Activated CD4-positive, alpha-beta memory T cell treated with anti-CD3 and anti-CD28 coated beads, Interleukin-2, amount 10 ng/mL, durations not matched to agents 7 days and 5 days (primary cell): Measurements from ENCODE around the gene EIF1AY. TPM values are rescaled to one million over a fixed set of nuclear protein-coding genes. Genes with fewer than 3 reads are reported as not detected.
"Not testable (repeated sequence)": the region's sequence is repeated elsewhere in the genome, so short reads cannot be mapped to it uniquely, and the experiment has no call there.

ENCODE experiments used
- CTCF ChIA-PET: fragments of 350-600 bp; sonication (Branson Sonifier 250); formaldehyde crosslinking; loops from one replicate; lab custom pipeline; 2021; ENCODE audit warnings: antibody characterized with exemption, inconsistent platforms; lab: Charles Lee
- POLR2A ChIA-PET: fragments of 350-600 bp; sonication (Branson Sonifier 250); formaldehyde crosslinking; loops from one replicate; lab custom pipeline; 2021; ENCODE audit warnings: antibody characterized with exemption; lab: Charles Lee
- DNase-seq: peaks from one replicate; pipeline ENCODE4 v3.0.0-alpha.2; 2020
- H3K27ac Mint-ChIP-seq: one replicate; pipeline ENCODE4 v1.8.0; 2021; ENCODE audit warnings: mild to moderate bottlenecking, mixed read lengths
- H3K27me3 Mint-ChIP-seq: one replicate; pipeline ENCODE4 v1.8.0; 2021; ENCODE audit warnings: mixed read lengths
- H3K36me3 Mint-ChIP-seq: one replicate; pipeline ENCODE4 v1.8.0; 2021; ENCODE audit warnings: low read depth, mixed read lengths
- H3K4me1 Mint-ChIP-seq: one replicate; pipeline ENCODE4 v1.8.0; 2021; ENCODE audit warnings: mixed read lengths
- H3K4me3 Mint-ChIP-seq: one replicate; pipeline ENCODE4 v1.8.0; 2021; ENCODE audit warnings: mild to moderate bottlenecking, mixed read lengths
- H3K9me3 Mint-ChIP-seq: one replicate; pipeline ENCODE4 v1.8.0; 2021; ENCODE audit warnings: mixed read lengths
- total RNA-seq, 2 experiments: library from RNA; stranded (reverse); gene quantifications; one replicate each; pipeline ENCODE4 v1.2.3, GENCODE V29; 2021

Gene EIF1AY
- 10 to 100 TPM; 89.3 to 96.2 TPM for total RNA-seq

DNA sequence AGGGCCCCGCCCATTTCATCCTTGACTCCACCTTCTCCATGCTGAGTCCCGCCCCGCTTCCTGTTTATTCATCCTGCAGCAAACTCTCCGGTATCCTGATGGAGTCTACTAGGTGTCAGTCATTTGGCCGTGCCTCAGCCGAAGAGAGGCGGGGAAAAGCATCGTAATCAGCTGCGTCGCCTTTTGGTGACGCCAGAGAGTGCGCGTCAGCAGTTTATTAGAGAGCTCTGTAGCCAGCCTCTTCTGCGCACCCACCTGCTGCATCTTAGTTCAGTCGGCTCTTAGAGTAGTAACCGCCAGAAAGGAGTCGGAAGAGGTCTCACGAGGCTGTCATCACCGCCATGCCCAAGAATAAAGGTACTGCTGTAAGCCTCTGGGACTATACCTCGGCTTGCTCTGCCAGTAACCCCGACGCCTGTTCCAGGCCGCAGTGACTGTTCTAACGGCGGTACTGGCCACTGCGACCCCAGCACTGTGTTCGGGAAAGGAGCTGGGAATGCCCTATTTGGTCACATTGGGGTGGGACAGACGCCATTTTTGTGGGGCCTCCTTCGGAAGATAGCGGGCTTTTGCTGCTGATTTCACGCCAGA, at the start of gene EIF1AY:
TSS of gene EIF1AY (plus strand) at position 246 of the 591 bp plus-strand sequence. CDS start at position 342, 96 bp downstream.
- POLR2A ChIA-PET: interaction anchor here (0.5 to 2.4 kb wide), 16 partner anchors 9 to 1008 kb away, joined by 3 to 14 read pairs (median 4); partner anchors contain the start of gene KDM5D
- H3K36me3 Mint-ChIP-seq: peaks cover 22% of the 10 kb centered on the region
- peaks cover 5% of the 10 kb centered on the region for H3K9me3 Mint-ChIP-seq
- CTCF ChIA-PET: interaction anchor here (1.0 to 1.2 kb wide), 3 partner anchors 517 to 1008 kb away, joined by 3 to 4 read pairs (median 4); no protein-coding TSS in a partner anchor
- H3K4me1 Mint-ChIP-seq: peaks cover 38% of the 10 kb centered on the region
- H3K4me3 Mint-ChIP-seq: peak within 1 kb of the TSS; percentile 81
- H3K27ac Mint-ChIP-seq: peak within 1 kb of the TSS; percentile 98
- H3K27me3 Mint-ChIP-seq: no peaks in the 10 kb centered on the region
- DNase-seq: peak; percentile 92

GRCh38 chrY:20528435-20528834, 47.1 kb upstream of the EIF1AY start:
- DNase-seq: no peak
- peaks cover 3% of the 10 kb centered on the region for H3K36me3 Mint-ChIP-seq
- no peaks in the 10 kb centered on the region for H3K9me3 Mint-ChIP-seq
- ChIA-PET CTCF (no interaction called here), POLR2A (no interaction called here)
- H3K4me1 Mint-ChIP-seq: peaks cover 26% of the 10 kb centered on the region
- no peak overlapping the region for H3K4me3 Mint-ChIP-seq
- H3K27me3 Mint-ChIP-seq: no peaks in the 10 kb centered on the region
- H3K27ac Mint-ChIP-seq: no peak overlapping the region

GRCh38 chrY:20538186-20538585, 37.4 kb upstream of the EIF1AY start:
- Mint-ChIP-seq H3K9me3 (no peaks in the 10 kb centered on the region), H3K27me3 (no peaks in the 10 kb centered on the region), H3K27ac (no peak overlapping the region), H3K36me3 (no peaks in the 10 kb centered on the region), H3K4me3 (no peak overlapping the region), H3K4me1 (peaks cover 20% of the 10 kb centered on the region)
- ChIA-PET POLR2A (no interaction called here), CTCF (no interaction called here)
- DNase-seq: no peak

- Mint-ChIP-seq H3K4me3 (no peak overlapping the region), H3K36me3 (no peaks in the 10 kb centered on the region), H3K27me3 (no peaks in the 10 kb centered on the region), H3K9me3 (no peaks in the 10 kb centered on the region), H3K4me1 (peaks cover 20% of the 10 kb centered on the region), H3K27ac (no peak overlapping the region)
- ChIA-PET POLR2A (no interaction called here), CTCF (no interaction called here)
- no peak for DNase-seq
These were observed 36.6 kb upstream of the EIF1AY start for GRCh38 chrY:20538933-20539332.

DNA sequence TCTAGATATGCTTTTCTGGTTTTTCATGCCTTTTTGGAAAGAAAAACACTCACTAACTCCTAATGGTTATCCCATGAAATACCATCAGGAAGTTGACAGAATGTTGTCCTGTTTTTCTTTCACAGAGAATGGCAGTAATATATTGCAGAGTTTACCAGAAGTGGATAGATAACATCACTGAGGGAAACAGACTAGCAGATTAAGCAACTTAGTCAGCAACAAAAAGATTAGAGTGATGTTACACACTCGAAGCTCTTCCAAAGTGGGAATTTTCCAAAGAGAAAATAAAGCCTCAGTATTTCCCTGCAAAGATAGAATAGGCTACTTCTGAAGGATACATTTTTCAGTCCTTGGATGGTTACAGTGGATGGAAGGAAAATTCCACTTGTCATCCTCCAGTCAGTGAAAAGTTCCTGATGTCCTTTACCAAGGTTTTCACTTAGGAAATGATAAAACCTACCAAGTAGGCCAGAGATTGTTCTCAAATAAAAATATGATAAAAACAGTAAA, 31.1 kb upstream of the EIF1AY start:
- no peak overlapping the region for H3K27ac Mint-ChIP-seq
- no peak for DNase-seq
- CTCF ChIA-PET: no interaction called here
- POLR2A ChIA-PET: no interaction called here
- no peaks in the 10 kb centered on the region for H3K27me3 Mint-ChIP-seq
- no peak overlapping the region for H3K4me3 Mint-ChIP-seq
- H3K36me3 Mint-ChIP-seq: no peaks in the 10 kb centered on the region
- peaks cover 4% of the 10 kb centered on the region for H3K4me1 Mint-ChIP-seq
- no peaks in the 10 kb centered on the region for H3K9me3 Mint-ChIP-seq

DNA sequence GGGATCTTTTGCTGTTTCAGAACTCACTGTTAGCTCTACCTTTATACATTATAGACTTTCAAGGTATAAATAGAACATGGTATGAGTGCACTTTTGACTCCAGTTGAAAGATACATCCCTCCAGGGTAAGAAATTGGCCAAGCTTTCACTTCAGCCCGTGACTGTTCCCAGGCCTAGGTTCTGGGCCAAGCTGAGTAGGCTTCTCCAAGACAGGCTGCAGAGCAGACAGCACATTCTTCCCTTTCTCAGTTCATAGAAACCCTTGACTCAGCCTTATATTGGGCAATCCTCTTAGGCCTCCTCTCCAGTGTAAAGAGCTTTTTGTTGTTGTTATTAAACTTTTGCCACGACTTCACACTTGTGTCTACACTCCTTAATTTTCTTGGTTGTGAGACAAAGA, 29.5 kb upstream of the EIF1AY start:
- no peaks in the 10 kb centered on the region for H3K4me1 Mint-ChIP-seq
- CTCF ChIA-PET: no interaction called here
- H3K27ac Mint-ChIP-seq: no peak overlapping the region
- no peaks in the 10 kb centered on the region for H3K36me3 Mint-ChIP-seq
- H3K4me3 Mint-ChIP-seq: no peak overlapping the region
- DNase-seq: no peak
- no peaks in the 10 kb centered on the region for H3K9me3 Mint-ChIP-seq
- H3K27me3 Mint-ChIP-seq: no peaks in the 10 kb centered on the region
- POLR2A ChIA-PET: no interaction called here

GRCh38 chrY:20549289-20549688, 26.3 kb upstream of the EIF1AY start:
- Mint-ChIP-seq H3K36me3 (no peaks in the 10 kb centered on the region), H3K27me3 (no peaks in the 10 kb centered on the region), H3K9me3 (no peaks in the 10 kb centered on the region), H3K4me3 (no peak overlapping the region), H3K4me1 (no peaks in the 10 kb centered on the region), H3K27ac (no peak overlapping the region)
- ChIA-PET POLR2A (no interaction called here), CTCF (no interaction called here)
- no peak for DNase-seq

- Mint-ChIP-seq H3K4me1 (no peaks in the 10 kb centered on the region), H3K27me3 (no peaks in the 10 kb centered on the region), H3K4me3 (no peak overlapping the region), H3K9me3 (no peaks in the 10 kb centered on the region), H3K27ac (no peak overlapping the region), H3K36me3 (no peaks in the 10 kb centered on the region)
- no peak for DNase-seq
- POLR2A ChIA-PET: no interaction called here
- CTCF ChIA-PET: no interaction called here
These were observed 23.7 kb upstream of the EIF1AY start for GRCh38 chrY:20551840-20552239.

- CTCF ChIA-PET: not testable (repeated sequence)
These were observed 22.7 kb upstream of the EIF1AY start for GRCh38 chrY:20552764-20553323.

GRCh38 chrY:20555820-20556219, 19.8 kb upstream of the EIF1AY start:
- Mint-ChIP-seq H3K36me3 (no peaks in the 10 kb centered on the region), H3K4me3 (no peak overlapping the region), H3K9me3 (no peaks in the 10 kb centered on the region), H3K27ac (no peak overlapping the region), H3K4me1 (no peaks in the 10 kb centered on the region), H3K27me3 (no peaks in the 10 kb centered on the region)
- POLR2A ChIA-PET: no interaction called here
- DNase-seq: no peak
- CTCF ChIA-PET: no interaction called here

More at GRCh38 chrY:20552764-20553323, 22.7 kb upstream of the EIF1AY start:
- H3K36me3 Mint-ChIP-seq, DNase-seq, H3K4me1 Mint-ChIP-seq, H3K27ac Mint-ChIP-seq, H3K9me3 Mint-ChIP-seq, H3K27me3 Mint-ChIP-seq, H3K4me3 Mint-ChIP-seq, POLR2A ChIA-PET: not testable (repeated sequence)

DNA sequence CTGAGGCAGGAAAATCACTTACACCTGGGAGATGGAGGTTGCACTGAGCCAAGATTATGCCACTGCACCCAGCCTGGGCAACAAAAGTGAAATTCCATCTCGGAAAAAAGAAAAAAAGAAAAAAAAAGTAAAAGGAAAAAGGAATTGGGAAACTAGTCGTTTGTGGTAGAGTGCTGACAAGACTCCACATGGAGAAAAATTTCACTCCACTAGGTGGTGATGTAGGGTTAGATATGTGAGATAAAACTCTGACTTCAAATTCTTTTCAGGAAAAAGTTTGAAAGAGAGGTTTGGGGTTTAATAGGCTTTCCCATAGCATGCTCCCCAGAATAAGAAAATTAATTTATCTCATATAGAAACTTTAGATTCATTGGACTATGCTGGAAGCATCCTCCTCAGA, 16.9 kb upstream of the EIF1AY start:
- Mint-ChIP-seq H3K36me3 (no peaks in the 10 kb centered on the region), H3K27me3 (no peaks in the 10 kb centered on the region), H3K4me3 (no peak overlapping the region), H3K9me3 (no peaks in the 10 kb centered on the region), H3K4me1 (no peaks in the 10 kb centered on the region), H3K27ac (no peak overlapping the region)
- DNase-seq: no peak
- CTCF ChIA-PET: no interaction called here
- POLR2A ChIA-PET: no interaction called here

DNA sequence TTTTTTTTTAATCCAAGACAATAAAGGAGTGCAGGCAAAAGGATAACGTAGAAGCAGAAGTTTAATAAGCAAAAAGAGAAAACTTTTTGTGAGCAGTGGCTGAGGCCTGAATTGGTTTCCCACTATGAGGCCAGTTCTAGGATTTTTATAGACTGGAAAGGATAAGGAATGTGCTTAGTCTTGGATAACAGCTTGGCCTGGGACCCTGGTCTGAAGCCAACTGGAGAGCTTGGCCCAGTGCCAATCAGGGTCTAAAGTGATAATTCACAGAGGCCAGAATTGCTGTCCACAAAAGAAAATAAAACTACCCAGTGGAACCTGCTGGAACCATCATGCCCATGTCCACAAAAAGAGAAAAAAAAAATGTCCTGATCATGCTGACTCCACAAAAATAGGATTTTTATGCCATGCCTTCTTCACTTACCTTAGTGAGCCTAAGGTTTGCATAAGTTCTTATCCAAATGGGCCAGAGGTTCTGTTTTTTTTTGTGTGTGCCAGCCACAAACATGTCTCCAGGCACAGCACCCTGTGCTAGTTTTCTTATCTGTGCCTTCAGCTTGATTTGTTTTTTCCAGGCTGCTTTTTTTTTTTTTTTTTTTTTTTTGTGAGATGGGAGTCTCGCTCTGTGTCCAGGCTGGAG, 15.6 kb upstream of the EIF1AY start:
- ChIA-PET POLR2A (no interaction called here), CTCF (interaction anchor here (0.7 kb wide), 1 partner anchor 13 kb away, joined by 4 read pairs; no protein-coding TSS in a partner anchor)
- no peaks in the 10 kb centered on the region for H3K9me3 Mint-ChIP-seq
- no peak for DNase-seq
- no peaks in the 10 kb centered on the region for H3K4me1 Mint-ChIP-seq
- no peaks in the 10 kb centered on the region for H3K27me3 Mint-ChIP-seq
- H3K4me3 Mint-ChIP-seq: no peak overlapping the region
- no peak overlapping the region for H3K27ac Mint-ChIP-seq
- no peaks in the 10 kb centered on the region for H3K36me3 Mint-ChIP-seq

DNA sequence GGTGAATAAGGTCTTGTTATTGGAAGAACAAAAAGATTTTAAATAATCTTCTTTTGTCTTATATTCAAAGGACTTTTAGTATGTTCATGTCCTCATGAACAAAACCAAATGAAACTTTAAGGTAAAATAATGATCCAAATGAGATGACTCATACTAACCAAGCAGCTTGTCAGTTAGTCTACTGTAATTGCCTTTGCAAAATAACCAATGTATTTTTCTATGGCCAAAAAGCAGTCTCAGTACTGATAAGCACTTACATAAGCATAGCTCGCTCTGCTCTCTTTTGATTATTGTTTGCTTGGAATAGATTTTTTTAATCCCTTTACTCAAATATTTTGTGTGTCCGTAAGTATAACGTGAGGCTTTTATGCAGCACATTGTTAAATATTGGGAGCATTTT, 4.3 kb upstream of the EIF1AY start:
- no peak overlapping the region for H3K4me3 Mint-ChIP-seq
- H3K27ac Mint-ChIP-seq: no peak overlapping the region
- no peak for DNase-seq
- H3K9me3 Mint-ChIP-seq: peaks cover 5% of the 10 kb centered on the region
- CTCF ChIA-PET: no interaction called here
- no peaks in the 10 kb centered on the region for H3K27me3 Mint-ChIP-seq
- H3K4me1 Mint-ChIP-seq: peaks cover 15% of the 10 kb centered on the region
- H3K36me3 Mint-ChIP-seq: peaks cover 8% of the 10 kb centered on the region
- POLR2A ChIA-PET: no interaction called here
